Astrocyte (in vitro differentiated cells and primary cell): Measurements from ENCODE around the gene TMEM18. TPM values are rescaled to one million over a fixed set of nuclear protein-coding genes. Genes with fewer than 3 reads are reported as not detected.

ENCODE experiments used
- DNase-seq: peaks from one replicate; pipeline ENCODE4 v3.0.0-alpha.2; 2010; ENCODE audit warnings: low read depth
- FAIRE-seq: peaks from 2 replicates; lab custom pipeline; 2011; peaks lifted over from hg19 to GRCh38; lab: Jason Lieb, UNC
- H2AFZ ChIP-seq: 2 replicates; pipeline ENCODE4 v1.6.0; 2012; ENCODE audit warnings: low read depth, low read length, inconsistent platforms
- H3K27ac ChIP-seq: 2 replicates; pipeline ENCODE4 v1.5.1; 2011; ENCODE audit warnings: low read depth, low read length, inconsistent platforms
- H3K27me3 ChIP-seq: 2 replicates; pipeline ENCODE4 v1.6.0; 2011; ENCODE audit warnings: low read length, inconsistent platforms; ENCODE audit not compliant: insufficient read depth
- H3K36me3 ChIP-seq: 2 replicates; pipeline ENCODE4 v1.5.1; 2011; ENCODE audit warnings: low read length, inconsistent platforms; ENCODE audit not compliant: insufficient read depth
- H3K4me1 ChIP-seq: 2 replicates; pipeline ENCODE4 v1.5.1; 2011; ENCODE audit warnings: low read length, inconsistent platforms; ENCODE audit not compliant: insufficient read depth
- H3K4me2 ChIP-seq: 2 replicates; pipeline ENCODE4 v1.6.0; 2012; ENCODE audit warnings: low read length, inconsistent platforms
- H3K4me3 ChIP-seq: 2 replicates; pipeline ENCODE4 v1.5.1; 2011; ENCODE audit warnings: low read depth, mild to moderate bottlenecking, low read length, inconsistent platforms; ENCODE audit not compliant: insufficient read depth
- H3K79me2 ChIP-seq: 2 replicates; pipeline ENCODE4 v1.6.0; 2012; ENCODE audit warnings: mild to moderate bottlenecking, low read length, inconsistent platforms; ENCODE audit not compliant: insufficient read depth
- H3K9ac ChIP-seq: 2 replicates; pipeline ENCODE4 v1.6.0; 2012; ENCODE audit warnings: mild to moderate bottlenecking, low read length, inconsistent platforms
- H3K9me3 ChIP-seq: 2 replicates; pipeline ENCODE4 v1.5.1; 2012; ENCODE audit warnings: low read depth, mild to moderate bottlenecking, low read length, inconsistent platforms; ENCODE audit not compliant: insufficient read depth
- H4K20me1 ChIP-seq: 2 replicates; pipeline ENCODE4 v1.6.0; 2012; ENCODE audit warnings: low read length, inconsistent platforms; ENCODE audit not compliant: insufficient read depth
- H3K27ac Mint-ChIP-seq: one replicate; pipeline ENCODE4 v1.8.0; 2021; ENCODE audit warnings: mild to moderate bottlenecking, mixed read lengths; ENCODE audit not compliant: unreplicated experiment
- H3K27me3 Mint-ChIP-seq: one replicate; pipeline ENCODE4 v1.8.0; 2021; ENCODE audit warnings: low read depth, mixed read lengths; ENCODE audit not compliant: unreplicated experiment
- H3K36me3 Mint-ChIP-seq: one replicate; pipeline ENCODE4 v1.8.0; 2021; ENCODE audit warnings: low read depth, mixed read lengths; ENCODE audit not compliant: unreplicated experiment
- H3K4me1 Mint-ChIP-seq: one replicate; pipeline ENCODE4 v1.8.0; 2021; ENCODE audit warnings: low read depth, mixed read lengths; ENCODE audit not compliant: unreplicated experiment
- H3K4me3 Mint-ChIP-seq: one replicate; pipeline ENCODE4 v1.8.0; 2021; ENCODE audit warnings: mild to moderate bottlenecking, moderate library complexity, mixed read lengths; ENCODE audit not compliant: unreplicated experiment
- H3K9me3 Mint-ChIP-seq: one replicate; pipeline ENCODE4 v1.8.0; 2021; ENCODE audit warnings: mild to moderate bottlenecking, mixed read lengths; ENCODE audit not compliant: unreplicated experiment
- CTCF ChIP-seq: IDR thresholded peaks from 2 replicates; pipeline ENCODE4 v1.5.1; 2011; ENCODE audit warnings: low read depth, mild to moderate bottlenecking, inconsistent platforms, low read length, moderate library complexity; ENCODE audit not compliant: insufficient read depth
- EZH2 ChIP-seq: IDR thresholded peaks from 2 replicates; pipeline ENCODE4 v1.6.1; 2012; ENCODE audit warnings: mild to moderate bottlenecking, low read length, inconsistent platforms; ENCODE audit not compliant: insufficient read depth
- total RNA-seq: library from RNA; stranded (reverse); gene quantifications from 2 replicates; pipeline ENCODE4 v1.2.1, GENCODE V29; 2021

Gene TMEM18
- total RNA-seq, 1 donor from 2014 or later, result 16.8 TPM

- H2AFZ ChIP-seq, result no peak overlapping the region
- DNase-seq, result no peak
- Mint-ChIP-seq H3K27ac (no peak overlapping the region), H3K36me3 (no peaks in the 10 kb centered on the region), H3K4me3 (no peak overlapping the region), H3K4me1 (no peaks in the 10 kb centered on the region), H3K9me3 (no peaks in the 10 kb centered on the region), H3K27me3 (peaks cover 16% of the 10 kb centered on the region)
- TF ChIP-seq CTCF (peak; percentile 26), EZH2 (no peak)
- no peak overlapping the region for H3K4me2 ChIP-seq
- H3K27me3 ChIP-seq, result no peaks in the 10 kb centered on the region
- H3K27ac ChIP-seq, result no peak overlapping the region
- FAIRE-seq, result no peak
- no peaks in the 10 kb centered on the region for H3K36me3 ChIP-seq
- no peaks in the 10 kb centered on the region for H3K4me1 ChIP-seq
- no peaks in the 10 kb centered on the region for H4K20me1 ChIP-seq
- H3K9ac ChIP-seq, result no peak overlapping the region
- no peaks in the 10 kb centered on the region for H3K79me2 ChIP-seq
- no peak overlapping the region for H3K4me3 ChIP-seq
- H3K9me3 ChIP-seq, result no peaks in the 10 kb centered on the region
These were observed 38.8 kb upstream of the TMEM18 start for GRCh38 chr2:715854-716560.

GRCh38 chr2:715038-715437 lies 37.8 kb upstream of the TMEM18 start:
- Mint-ChIP-seq H3K27ac (no peak overlapping the region), H3K4me1 (no peaks in the 10 kb centered on the region), H3K36me3 (no peaks in the 10 kb centered on the region), H3K9me3 (no peaks in the 10 kb centered on the region), H3K27me3 (peaks cover 12% of the 10 kb centered on the region), H3K4me3 (no peak overlapping the region)
- TF ChIP-seq CTCF (no peak), EZH2 (no peak)
- Histone ChIP-seq H4K20me1 (no peaks in the 10 kb centered on the region), H3K27me3 (no peaks in the 10 kb centered on the region), H3K27ac (no peak overlapping the region), H3K4me2 (no peak overlapping the region), H3K4me1 (no peaks in the 10 kb centered on the region), H3K9ac (no peak overlapping the region), H3K4me3 (no peak overlapping the region), H3K9me3 (no peaks in the 10 kb centered on the region), H3K79me2 (no peaks in the 10 kb centered on the region), H2AFZ (no peak overlapping the region), H3K36me3 (no peaks in the 10 kb centered on the region)
- FAIRE-seq (no peak), DNase-seq (no peak)
